GM19035 (cell line): ENCODE measurements around the gene CSF3.

Source experiments
- ATAC-seq: cut with Tn5 transposase; IDR thresholded peaks from one replicate; pipeline ENCODE4 v1.9.1; 2021; ENCODE audit not compliant: unreplicated experiment

CSF3 gene

DNA sequence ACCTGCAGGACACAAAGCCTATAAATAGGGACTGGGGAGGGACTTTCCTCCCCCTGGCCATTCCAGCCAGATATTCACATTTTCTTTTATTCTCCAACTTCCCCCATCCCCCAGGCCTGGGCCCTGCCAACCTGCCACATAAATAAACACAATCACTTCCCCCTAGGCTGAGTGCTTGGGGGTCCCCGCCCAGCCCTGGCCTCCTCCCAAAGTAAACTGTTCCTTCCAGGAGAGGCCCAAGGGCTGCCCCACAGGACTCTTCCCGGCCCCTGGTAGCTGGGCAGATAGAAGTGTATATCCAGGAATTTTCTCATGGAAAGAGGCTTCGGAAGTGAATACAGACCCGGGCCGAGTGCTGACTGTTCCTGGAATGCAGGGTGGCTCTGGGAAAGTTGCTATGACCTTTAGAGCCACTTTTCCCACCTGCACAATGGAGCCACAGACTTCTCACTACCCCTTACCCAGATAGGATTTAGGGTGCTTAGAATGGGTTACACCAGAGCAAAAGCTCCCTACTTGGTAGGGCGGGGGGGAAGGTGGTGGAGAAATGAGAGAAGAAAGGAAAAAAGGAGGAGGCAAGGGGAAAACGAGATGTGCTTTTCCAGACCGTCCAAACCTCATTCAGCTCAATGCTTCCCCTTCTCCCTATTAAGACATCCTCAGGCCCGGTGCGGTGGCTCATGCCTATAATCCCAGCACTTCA is 8.5 kb downstream of the CSF3 start:
- ATAC-seq: no peak

DNA sequence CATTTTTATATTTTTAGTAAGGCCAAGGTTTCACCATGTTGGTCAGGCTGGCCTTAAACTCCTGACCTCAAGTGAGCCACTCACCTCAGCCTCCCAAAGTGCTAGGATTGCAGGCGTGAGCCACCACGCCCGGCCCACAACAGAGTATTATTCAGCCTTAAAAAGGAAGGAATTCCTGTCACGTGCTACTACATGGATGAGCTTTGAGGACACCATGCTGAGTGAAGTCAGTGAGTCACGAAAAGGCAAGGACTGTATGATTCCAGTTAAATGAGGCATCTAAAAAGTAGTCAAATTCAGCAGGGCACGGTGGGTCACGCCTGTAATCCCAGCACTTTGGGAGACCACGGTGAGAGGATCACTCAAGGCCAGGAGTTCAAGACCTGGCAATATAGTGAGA is 9.7 kb downstream of the CSF3 start:
- no peak for ATAC-seq

DNA sequence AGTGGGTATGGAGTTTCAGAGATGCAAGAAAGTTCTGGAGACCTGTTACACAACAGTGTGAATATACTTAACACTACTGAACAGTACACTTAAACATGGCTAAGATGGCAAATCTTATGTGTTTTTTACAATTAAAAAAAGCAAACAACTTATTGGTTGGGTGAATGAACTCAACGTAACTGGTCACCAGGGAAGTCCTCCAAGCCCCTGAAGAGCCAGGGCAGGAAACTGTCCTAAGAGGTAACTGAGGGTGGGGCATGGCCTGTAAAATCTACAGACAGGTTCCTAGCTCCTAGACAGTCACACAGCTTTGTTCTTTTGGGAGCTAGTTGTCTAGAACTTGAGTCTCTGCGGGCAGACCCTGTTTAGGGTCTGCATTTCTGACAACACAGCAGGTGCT is 10.3 kb downstream of the CSF3 start:
- no peak for ATAC-seq

DNA sequence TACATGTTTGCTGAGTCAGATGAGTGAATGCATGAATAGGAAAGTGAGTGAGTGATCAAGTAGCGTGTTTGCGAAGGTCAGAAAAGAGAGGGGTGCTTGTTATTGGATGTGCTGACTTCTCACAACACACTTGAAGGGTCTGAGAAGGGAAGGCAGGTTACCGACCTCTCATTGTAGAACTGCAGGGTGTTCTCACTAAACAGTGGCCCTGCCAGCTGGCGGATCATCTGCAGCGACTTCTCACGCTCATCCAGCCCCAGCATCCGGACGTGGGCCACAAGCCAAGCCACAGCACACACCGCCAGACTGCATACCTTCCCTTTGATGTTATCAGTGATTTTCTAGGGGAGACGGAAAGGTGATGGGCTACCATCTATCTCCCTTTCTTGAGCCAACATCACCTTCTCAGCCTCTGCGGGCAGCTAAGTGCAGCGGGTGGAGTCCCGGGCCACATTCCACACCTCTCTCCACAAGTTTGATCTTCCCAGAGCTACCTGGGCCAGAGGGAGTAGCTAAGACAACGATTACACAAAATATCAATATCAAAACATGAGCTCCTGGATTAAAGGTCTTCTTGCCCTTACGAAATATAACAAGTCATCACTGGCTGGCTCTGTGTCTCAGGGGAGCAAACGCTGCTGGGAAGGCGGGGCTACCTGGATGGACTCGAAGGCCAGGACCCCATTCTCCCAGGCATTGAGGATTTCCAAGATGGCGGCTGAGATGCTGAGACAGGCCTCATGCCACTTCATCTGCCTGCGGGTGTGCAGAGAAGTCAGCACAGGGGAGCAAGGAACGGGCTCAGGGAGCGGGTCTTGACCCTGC is 11.0 kb downstream of the CSF3 start:
- no peak for ATAC-seq

DNA sequence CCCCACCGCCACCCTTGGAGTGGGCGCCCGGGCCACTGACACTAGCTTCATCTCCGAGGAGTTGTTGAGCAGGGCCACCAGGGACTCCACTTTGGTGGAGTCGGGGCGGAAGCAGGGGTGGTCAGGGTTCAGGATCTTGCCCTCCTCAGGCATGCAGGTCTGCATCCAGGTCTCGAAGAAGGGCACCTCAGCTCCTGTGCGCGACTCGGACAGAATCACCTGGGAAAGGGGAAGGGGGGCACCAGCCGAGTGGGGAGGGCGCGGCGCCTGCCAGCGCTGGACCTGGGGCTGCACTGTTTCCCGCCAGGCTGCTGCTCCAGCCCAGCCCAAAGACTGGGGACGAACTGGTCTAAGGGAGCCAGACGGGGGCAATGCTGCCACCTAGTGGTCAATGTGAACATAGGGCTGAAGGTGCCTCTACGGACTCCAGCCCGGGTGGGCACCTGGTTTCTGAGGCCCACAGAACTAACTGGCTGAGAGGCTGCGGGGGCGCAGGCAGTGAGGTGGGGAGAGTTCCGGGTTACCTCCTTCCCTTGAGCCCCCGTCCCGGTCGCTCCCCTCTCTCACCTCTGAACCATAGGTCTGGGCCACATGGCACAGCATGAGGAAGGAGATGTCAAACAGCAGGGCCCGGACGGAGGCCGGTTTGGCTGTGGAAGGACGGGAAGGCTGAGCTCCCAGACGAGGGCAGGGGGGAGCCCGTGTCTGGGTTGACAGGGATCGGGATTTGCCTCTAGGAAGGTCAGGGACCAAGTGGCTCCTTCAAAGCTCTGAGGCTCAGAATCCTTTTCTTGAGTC is 11.8 kb downstream of the CSF3 start:
- no peak for ATAC-seq

DNA sequence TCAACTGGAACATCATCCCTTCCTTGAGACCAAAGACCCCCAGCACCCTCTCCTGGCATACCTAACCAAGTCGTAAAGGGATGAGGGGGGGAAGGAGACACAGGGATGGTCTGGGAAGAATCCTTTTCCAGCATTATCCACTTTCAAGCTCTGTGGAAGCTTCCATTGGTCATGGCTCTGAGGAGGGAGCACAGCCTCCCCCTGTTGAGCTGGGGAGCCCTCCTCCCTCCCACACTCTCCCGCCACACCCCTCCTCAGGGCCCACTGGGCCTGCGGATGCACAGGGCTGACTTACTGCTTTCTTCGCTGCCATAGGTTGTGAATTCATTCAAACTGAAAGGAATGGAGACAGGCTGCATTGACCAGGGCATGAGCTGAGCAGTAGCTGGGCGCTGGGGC is 12.4 kb downstream of the CSF3 start:
- ATAC-seq: no peak

DNA sequence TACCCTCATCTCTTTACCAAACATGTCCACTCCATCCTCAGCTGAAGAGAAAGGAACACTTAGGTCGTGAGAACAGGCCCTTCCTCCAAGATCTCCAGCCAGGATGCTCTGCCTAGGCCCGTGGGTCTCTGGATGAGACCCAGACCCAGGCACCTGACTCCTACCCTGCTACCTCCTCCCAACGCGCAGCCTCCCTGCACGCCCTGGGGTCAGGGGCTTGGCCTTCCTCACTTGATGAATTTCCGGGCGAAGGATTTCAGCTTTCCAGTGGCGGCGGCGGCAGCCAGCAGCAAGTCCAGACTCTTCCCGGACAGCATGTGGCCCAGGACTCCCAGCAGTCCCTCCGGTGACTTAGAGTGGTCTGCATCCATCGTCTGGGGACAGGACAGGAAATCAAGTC is 13.4 kb downstream of the CSF3 start:
- no peak for ATAC-seq

DNA sequence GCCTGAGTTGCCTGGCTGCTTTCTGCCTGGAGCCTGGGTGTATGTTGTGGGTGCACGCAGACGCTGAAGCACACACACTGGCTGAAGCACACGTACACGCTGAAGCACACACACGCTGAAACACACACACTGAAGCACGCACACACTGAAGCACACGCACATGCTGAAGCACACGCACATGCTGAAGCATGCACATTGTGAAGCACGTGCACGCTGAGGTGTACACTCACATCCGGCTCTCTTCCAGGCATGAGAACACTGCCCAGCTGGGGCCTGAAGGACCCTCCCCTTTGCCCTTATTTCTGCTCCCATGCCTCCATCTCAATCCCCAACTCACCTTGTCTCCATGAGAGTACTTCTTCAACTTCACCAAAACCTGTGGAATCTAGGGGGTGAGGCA is 16.5 kb downstream of the CSF3 start:
- ATAC-seq: no peak

DNA sequence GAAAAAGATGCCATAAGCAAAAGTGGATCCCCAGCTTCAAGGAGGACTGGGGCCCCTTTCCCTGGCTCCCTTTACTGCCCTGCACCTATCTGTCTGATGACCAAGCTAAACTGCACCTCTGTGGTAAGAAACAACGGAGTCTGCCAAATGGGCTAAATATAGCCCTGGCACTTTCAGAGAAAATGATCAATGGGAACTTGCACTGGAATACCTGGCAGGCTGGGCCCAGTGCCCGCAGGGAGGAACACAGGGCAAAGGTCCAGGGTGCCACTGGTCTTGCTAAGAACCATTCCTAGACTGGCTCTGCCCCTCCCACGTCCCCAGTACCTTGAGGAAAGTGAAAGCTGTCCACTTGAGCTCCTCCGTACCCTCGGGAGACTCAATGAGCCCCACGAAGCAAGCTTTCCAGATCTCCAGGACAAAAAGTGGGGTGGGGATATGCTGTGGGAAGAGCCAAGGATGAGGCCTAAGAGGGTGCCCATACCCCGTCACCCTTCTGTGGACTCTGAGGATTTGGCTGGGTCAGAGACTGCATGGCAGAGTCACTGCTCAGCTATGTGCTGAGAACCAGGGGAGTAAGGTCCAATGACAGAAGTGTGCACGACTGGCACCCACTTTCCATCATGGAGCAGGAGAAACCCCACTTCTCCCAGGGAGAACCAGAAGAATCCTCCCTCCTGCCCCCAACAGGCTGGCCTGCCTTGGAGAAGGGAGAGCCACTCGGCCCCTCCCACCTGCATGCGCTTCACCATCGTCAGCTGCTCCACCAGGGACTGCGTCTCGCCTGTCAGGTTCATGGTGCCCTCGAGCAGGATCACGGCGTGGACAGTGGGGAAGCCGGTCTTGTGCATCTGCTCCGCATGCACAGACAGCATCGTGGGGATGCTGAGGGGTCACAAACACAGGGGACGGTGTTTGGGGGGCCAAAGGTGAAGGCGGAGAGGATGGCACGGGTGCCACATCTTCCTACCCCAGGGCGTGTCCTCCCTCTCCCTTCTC is 17.4 kb downstream of the CSF3 start:
- ATAC-seq: no peak

DNA sequence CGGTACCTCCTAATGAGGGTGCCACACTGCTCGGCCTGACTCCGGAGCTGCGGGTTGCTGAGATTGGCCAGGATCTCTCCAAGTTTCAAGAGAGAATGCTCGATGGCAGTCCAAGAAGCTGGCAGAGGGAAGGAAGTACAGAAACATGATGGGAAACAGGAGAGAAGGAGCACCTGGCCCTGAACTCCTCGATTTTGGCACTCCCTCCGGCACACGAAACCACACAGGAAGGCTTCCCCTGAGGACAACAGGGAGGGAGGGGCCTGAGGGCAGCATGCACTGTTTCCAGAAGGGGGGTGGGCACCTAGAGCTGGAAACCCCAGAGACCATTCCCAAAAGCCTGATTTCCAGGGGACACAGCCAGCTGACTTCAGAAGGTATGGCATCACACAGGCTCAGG is 18.1 kb downstream of the CSF3 start:
- ATAC-seq: no peak

DNA sequence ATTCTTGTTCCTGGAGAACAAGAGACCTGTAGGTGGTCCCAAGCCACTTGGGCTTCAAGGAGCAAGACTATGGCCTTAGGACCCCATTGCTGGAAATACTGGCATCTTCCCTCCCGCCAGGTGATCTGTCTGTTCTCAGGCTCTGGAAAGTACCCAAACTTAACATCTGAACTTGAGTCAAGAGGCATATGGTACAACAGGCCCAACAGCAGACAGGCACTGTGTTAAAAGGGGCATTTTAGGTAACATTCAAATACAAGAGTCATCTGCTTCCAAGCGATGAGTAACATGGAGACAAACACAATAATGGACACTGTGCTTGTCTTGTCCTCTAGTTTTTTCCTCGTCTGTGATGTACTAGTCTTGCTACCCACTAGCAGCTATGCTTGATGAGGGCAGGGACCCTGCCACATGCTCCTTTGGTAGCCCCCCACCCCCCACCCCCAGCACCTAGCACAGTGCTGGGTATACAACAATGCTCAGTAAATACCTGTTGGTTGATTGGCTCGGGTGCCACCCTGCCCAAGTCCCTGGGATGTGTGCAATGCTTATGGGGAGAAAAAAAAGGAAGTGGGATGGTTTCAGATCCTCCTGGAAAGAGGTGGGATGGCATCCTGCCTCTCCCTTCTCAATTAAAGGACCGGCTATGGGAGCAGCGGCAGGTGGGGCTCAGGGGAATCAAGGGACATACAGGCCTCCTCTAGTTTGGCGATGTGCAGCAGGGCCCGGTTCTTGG is 19.4 kb downstream of the CSF3 start:
- no peak for ATAC-seq

DNA sequence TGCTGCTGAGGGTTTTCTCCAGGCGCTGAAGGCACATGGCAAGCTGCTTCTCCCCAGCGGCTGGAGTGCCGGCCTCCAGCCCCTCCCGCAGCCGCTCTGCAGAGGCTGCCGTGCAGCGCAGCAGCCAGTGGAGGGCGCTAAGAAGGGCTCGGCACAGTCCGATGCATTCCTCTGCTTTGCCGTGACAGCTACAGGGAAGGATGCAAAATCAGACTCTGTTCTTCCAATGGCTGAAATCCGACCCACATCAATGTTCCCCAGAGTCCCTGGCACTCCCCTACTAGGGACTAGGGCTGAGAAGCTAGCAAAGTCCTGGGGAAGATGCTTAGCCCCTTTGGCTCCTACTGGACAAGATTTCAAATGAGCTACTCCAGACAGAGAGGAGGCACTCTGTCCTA is 19.9 kb downstream of the CSF3 start:
- ATAC-seq: no peak

DNA sequence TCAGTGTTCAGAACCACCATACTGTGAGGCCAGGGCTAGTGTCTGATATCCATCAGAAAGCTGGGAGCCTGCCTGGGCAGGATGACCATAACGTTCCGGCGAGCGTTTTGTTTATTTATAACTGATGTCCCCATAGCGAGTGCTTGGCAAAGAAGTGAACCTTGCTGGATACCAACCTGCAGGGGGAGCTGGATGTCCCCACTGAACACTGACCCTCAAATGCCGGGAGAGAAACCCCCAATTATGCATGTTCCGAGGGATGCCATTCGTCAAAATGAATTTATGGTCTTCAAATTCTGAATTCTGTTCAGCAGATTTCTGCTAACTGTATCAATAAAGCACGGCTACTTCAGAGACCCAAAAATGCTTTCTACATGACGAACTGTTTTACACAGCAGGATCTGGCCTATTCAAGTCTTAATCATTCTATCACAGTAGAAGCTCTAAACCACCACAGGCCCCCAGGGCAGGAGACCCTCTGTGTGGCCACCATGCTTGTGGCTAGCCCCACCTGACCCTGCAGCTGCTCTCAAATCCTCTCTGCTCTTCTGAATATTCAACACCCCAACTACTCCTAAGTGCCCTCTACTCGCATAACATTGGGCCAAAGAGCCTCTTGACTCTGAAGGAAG is 23.8 kb downstream of the CSF3 start:
- ATAC-seq: no peak

DNA sequence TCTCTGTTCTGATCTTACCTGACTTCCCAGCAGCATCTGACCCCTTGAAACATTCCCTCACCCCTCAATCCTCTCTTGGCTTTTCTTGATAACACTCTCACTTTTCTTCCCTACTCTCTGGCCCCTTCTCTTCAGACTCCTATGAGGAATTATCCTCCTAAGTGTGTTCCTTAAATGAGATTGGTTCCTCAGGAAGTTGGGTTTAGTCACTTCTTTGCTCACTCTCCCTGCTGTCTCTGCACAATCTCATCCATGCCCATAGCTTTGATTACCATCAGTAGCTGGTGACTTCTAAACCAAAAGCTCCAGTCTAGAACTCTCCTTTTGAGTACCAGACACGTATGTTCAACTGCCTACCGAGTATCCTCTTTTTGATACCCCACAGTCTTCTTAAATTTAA is 26.0 kb downstream of the CSF3 start:
- ATAC-seq: no peak

DNA sequence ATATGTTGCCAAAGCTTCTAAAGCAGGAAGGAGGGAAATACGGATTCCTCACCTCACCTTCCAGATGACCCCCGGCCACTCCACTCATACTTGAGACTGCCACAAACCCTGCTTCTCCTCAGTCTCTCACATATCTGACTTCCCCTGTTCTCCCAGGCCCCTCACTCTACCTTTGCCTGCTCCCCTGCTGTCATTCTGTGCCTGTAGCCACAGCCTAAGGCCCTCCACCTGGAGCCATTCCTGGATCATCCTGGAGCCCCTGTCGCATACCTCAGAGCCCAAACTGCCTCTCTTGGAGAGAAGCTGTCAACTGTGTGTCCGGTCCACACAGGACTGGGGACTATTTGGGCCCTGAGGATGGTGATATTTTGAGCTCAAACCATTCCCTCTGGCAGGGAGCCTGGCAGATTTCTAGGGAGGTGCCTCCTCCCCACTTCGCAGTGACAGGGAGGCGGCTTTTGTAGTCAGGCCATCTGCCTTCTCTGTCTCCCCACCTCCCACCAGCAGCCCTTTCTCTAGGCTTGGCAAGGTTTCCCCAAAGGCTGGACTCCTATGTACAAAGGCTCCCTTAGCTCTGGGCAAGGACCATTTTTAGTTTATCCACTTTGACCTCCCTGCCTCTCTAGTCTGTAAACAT is 41.3 kb downstream of the CSF3 start:
- ATAC-seq: no peak

DNA sequence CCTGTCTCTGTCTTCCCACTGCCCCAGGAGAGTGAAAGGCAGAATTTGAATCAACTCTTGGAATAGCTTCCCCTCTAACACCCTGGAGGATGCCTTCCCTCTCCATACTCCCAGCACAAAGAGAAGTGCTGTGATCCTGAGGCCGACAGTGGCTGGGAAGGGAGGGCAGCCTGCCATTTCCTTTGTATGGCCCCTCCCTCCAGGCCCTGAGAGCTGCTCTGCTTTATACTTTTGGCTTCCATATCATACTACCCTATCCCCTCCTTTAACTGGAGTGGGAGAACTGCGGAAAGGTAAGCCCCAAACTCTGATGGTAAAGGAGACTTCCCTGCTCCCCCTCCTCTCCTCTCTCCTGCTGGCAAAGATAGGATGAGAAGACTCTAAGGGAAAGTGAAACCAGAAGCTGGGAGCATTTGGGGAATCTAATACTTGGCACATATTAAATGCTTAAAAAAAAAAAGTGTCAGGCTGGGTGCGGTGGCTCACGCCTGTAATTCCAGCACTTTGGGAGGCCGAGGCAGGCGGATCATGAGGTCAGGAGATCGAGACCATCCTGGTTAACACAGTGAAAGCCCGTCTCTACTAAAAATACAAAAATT is 43.0 kb downstream of the CSF3 start:
- no peak for ATAC-seq

DNA sequence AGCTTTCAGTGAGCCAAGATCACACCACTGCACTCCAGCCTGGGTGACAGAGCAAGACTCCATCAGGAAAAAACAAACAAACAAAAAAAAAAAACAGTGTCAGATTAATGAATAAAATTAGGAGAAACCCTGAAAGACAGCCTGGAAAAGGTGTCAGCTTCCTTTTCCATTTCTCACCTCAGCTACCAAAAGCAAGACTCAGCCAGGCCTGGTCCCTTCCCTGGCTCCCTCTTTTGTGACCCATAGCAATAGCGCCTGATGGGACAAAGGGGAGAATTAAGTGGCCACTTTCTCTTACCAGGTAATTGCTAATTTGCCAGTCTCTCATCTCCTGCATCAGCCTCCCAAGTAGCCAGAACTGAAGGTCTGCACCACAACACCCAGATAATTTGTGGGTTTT is 43.6 kb downstream of the CSF3 start:
- ATAC-seq: no peak

DNA sequence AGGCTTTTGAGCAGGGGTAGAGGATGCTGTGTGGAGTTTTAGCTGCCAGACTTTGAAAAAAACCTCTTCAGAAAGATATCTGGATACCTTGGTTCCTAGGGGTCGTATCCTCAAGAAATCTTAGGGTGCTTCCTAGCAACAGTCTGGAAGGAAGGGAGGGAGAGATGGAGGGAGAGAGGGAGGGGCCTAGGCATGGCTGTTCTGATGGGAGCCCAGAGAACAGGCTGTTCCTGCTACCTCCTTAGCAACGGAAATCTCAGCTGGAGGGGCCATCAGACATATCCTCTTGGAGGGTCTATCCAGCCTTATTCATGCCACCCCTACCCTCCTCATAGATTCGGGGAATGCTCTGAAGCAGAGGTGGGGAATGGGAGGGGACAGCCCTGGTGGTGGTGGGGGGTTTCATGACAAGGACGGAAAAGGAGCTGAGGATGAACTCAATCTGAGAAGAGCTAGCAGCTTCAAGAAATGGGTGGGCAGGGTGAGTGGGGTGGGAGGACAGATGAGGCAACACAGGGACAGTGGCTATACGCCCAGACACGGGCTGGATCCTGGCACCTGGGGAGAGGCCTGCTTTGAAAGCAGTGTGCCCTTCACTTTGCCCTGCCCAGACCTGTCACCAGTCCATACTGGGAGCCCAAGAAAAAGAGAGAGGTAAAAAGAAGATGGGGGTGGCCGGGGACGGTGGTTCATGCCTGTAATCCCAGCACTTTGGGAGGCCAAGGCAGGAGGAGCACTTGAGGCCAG is 44.7 kb downstream of the CSF3 start:
- ATAC-seq: no peak
